ENCODE data around the gene KRT71.

GRCh38 chr12:52552681-52553195 is at the start of gene KRT71:
- TF ChIP-seq, protein P1, sequence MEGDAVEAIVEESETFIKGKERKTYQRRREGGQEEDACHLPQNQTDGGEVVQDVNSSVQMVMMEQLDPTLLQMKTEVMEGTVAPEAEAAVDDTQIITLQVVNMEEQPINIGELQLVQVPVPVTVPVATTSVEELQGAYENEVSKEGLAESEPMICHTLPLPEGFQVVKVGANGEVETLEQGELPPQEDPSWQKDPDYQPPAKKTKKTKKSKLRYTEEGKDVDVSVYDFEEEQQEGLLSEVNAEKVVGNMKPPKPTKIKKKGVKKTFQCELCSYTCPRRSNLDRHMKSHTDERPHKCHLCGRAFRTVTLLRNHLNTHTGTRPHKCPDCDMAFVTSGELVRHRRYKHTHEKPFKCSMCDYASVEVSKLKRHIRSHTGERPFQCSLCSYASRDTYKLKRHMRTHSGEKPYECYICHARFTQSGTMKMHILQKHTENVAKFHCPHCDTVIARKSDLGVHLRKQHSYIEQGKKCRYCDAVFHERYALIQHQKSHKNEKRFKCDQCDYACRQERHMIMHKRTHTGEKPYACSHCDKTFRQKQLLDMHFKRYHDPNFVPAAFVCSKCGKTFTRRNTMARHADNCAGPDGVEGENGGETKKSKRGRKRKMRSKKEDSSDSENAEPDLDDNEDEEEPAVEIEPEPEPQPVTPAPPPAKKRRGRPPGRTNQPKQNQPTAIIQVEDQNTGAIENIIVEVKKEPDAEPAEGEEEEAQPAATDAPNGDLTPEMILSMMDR (conservative IDR thresholded peaks at IDR 0.05; ENCODE audit: low read length), result no peak
- TF ChIP-seq EZH2phosphoT487 (IDR thresholded peaks at IDR 0.05; ENCODE audit: borderline replicate concordance, low read depth, low read length), result no peak
